AG09319 (cell line): ENCODE results near the gene ACSF3.
A peak's percentile ranks its signal among the peaks of the same experiment; 100 is the strongest.

Experiments
- DNase-seq: peaks from one replicate; pipeline ENCODE4 v3.0.0-alpha.2; 2010; ENCODE audit warnings: low read depth; ENCODE audit errors: extremely low read depth
- CTCF ChIP-seq: IDR thresholded peaks from 2 replicates; pipeline ENCODE4 v1.5.1; 2011; ENCODE audit warnings: low read depth, mild to moderate bottlenecking, inconsistent platforms, low read length, moderate library complexity

The ACSF3 gene

GRCh38 chr16:89093602-89094251 lies at the start of gene ACSF3:
TSS of gene ACSF3 (plus strand) at chr16:89093852. CDS start at chr16:89100682, 6,830 bp downstream.
- peak; percentile 5 for DNase-seq
- TF ChIP-seq CTCF, result no peak

- TF ChIP-seq CTCF, result no peak
Observed at GRCh38 chr16:89044418-89045180, 49.1 kb upstream of the ACSF3 start.

GRCh38 chr16:89045181-89045815 lies 48.4 kb upstream of the ACSF3 start:
- no peak for DNase-seq
- no peak for TF ChIP-seq CTCF

More at GRCh38 chr16:89044418-89045180, 49.1 kb upstream of the ACSF3 start:
- no peak for DNase-seq

GRCh38 chr16:89045881-89046280 lies 47.8 kb upstream of the ACSF3 start:
- no peak for DNase-seq
- TF ChIP-seq CTCF, result no peak

- no peak for TF ChIP-seq CTCF
- no peak for DNase-seq
Observed at GRCh38 chr16:89046491-89046890, 47.2 kb upstream of the ACSF3 start.

GRCh38 chr16:89047331-89048089 lies 46.1 kb upstream of the ACSF3 start:
- no peak for DNase-seq
- TF ChIP-seq CTCF, result no peak
